Right lobe of liver (tissue), 6 donors: ENCODE measurements around the gene PRSS33. TPM values are rescaled to one million over a fixed set of nuclear protein-coding genes. Genes with fewer than 3 reads are reported as not detected.

Experiments used
- ATAC-seq, 4 donors: fragments of 200-7000 bp; cut with Tn5 transposase; one replicate each; pipeline ENCODE4 v1.9.1; 2020; ENCODE audit warnings: mild to moderate bottlenecking in 4 of 4, moderate library complexity in 4 of 4
- DNase-seq, 3 donors: peaks; one replicate each; pipeline ENCODE4 v3.0.0-alpha.2; 2020
- H3K27ac ChIP-seq, 3 donors: fragments of 200-600 bp; one replicate each; pipeline ENCODE4 v1.8.0; 2022
- H3K27me3 ChIP-seq, 2 donors: fragments of 200-600 bp; one replicate each; pipeline ENCODE4 v1.8.0; 2022
- H3K36me3 ChIP-seq, 4 donors: fragments of 200-600 bp; sonication (generic) in 1 of 4; one replicate each; pipeline versions ENCODE4 v1.5.1 to v1.8.0; 2017 to 2022; ENCODE audit warnings: control low read depth in 1 of 4
- H3K4me1 ChIP-seq, 4 donors: fragments of 200-600 bp; sonication (generic) in 1 of 4; one replicate each; pipeline versions ENCODE4 v1.5.1 to v1.8.0; 2017 to 2022; ENCODE audit warnings: control low read depth in 1 of 4
- H3K4me3 ChIP-seq, 3 donors: fragments of 200-600 bp; one replicate each; pipeline ENCODE4 v1.8.0; 2022
- H3K9me3 ChIP-seq, 4 donors: fragments of 200-600 bp; sonication (generic) in 1 of 4; one replicate each; pipeline versions ENCODE4 v1.5.1 to v1.8.0; 2017 to 2022; ENCODE audit warnings: control low read depth in 1 of 4
- CTCF ChIP-seq, 4 donors: fragments of 200-600 bp in 3 of 4; fragments of 450-650 bp in 1 of 4; IDR thresholded peaks; one replicate each; pipeline versions ENCODE4 v1.5.1 to v1.8.0; 2016 to 2022; ENCODE audit warnings: antibody characterized with exemption in 4 of 4, mild to moderate bottlenecking in 2 of 4
- POLR2A ChIP-seq: fragments of 450-650 bp; IDR thresholded peaks from one replicate; pipeline ENCODE4 v1.6.1; 2017; ENCODE audit warnings: antibody characterized with exemption, mild to moderate bottlenecking
- WGBS: methylation state at CpG from one replicate; pipeline ENCODE4 v1.1.6; 2018; ENCODE audit warnings: low coverage, low lambda C conversion rate; ENCODE audit not compliant: insufficient coverage; ENCODE audit errors: missing lambda C conversion rate; 5-methylcytosine and 5-hydroxymethylcytosine counted together
- intact Hi-C, 2 donors: fragments of 100-400 bp; cut with DNase I; formaldehyde crosslinking; loops; one replicate each; pipeline versions ENCODE4 v1.11.2 to v1.14.1; 2022
- total RNA-seq, 6 experiments: library from RNA; depleted of rRNA in 2 of 6; stranded (reverse); fragments of >200 nt in 2 of 6; fragmentation: NEBNext Ultra II Directional in 3 of 6; extraction: Animal tissue kit (Norgen Biotek cat#: 25700) in 3 of 6; gene quantifications; one replicate each; pipeline versions ENCODE4 v1.1.0 to v1.2.4, GENCODE V29; 2016 to 2023
- donor health status: DM: no; HTN: yes; CAD: no.
- donor health status: DM: no; HTN: no; CAD: no.
- donor health status: DM: no; HTN: no; CAD: no.
- donor health status: DM: no; HTN: yes; CAD: no.
- donor health status: DM: no; HTN: yes; CAD: no.

The PRSS33 gene
- total RNA-seq, 6 experiments from 2014 or later = not detected

DNA sequence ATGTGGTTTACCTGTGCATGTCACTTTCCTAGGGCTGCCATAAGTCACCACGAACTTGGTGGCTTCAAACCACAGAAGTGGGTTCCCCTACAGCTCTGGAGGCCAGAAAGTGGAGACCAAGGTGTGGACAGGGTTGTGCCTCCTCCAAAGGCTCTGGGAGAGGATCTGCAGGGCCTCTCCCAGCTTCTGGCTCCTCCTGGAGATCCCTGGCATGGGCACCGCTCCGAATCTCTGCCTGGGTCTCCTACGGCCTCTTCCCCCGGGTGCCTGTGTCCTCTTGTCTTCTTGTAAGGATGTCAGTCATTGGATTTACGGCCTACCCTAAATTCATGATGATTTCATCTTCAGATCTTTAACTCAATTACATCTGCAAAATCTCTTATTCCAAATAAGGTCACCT, 37.4 kb downstream of the PRSS33 start:
- WGBS = 58% methylated on average over 1 of the region's 6 CpGs
- H3K27me3 ChIP-seq = no peaks in the 10 kb centered on the region
- no peak overlapping the region for H3K27ac ChIP-seq
- H3K36me3 ChIP-seq = no peaks in the 10 kb centered on the region
- H3K4me1 ChIP-seq = peaks cover 0 to 17% (median 8%) of the 10 kb centered on the region in 4 donors
- H3K9me3 ChIP-seq = no peaks in the 10 kb centered on the region
- no peak for TF ChIP-seq POLR2A
- no peak for TF ChIP-seq CTCF (IDR thresholded peaks at IDR 0.05)
- intact Hi-C loops = no loop called here
- no peak for ATAC-seq
- H3K4me3 ChIP-seq = no peak overlapping the region
- peak in 1 of 3 donors; percentile 37 for DNase-seq

DNA sequence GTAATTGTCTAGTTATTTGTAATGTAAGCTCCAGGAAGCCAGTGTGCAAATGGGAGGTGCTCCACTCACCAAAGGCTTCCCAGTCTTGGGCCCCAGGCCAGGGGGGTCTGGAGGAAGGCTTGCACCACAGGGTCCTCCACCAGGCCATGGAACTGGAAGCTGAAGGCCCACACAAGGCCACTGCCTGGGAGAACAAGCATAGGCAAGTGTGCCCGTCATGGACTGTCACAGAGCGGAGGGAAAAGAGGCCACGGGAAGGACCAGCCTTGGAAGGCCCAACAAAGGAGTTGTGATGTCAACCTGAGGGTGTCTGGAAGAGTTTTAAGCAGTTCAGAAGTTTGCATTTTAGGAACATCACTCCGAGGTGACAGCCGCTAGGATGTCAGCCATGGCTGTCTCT, 37.9 kb downstream of the PRSS33 start:
- 96% methylated on average over 3 of the region's 5 CpGs for WGBS
- peak in 1 of 3 donors; percentile 30 for DNase-seq

DNA sequence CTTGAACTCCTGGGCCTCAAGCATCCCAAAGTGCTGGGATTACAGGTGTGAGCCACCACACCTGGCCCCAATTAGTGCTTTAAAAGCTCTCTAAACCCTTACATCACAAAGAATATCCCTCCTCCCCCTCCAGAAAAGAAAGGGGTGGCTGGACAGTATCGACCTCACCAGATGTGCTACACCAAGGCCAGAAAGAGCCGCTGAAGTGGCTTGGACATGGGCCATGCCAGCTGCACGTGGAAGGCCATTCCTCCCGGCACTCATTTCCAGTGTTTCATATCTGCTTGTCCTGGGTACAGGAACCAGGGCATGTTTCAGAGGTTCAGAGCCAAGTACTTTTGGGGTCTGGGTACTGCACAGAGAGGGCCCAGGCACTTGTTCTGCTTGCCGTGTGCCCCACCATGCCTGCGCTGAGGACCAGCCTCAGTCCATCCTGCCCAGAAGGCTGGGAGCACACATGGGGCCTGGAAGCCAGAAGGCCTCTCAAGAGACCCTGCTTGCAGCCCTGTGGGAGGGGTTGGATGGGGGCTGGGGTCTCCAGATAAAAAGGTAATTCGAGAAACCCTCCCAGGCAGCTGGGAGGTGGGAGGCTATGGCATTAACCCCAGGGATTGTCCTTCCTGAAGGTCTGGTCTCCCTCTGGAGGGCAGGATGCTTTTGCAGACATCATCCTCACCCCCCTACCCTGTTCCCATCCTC, 38.5 kb downstream of the PRSS33 start:
- Histone ChIP-seq H3K27ac (no peak overlapping the region), H3K27me3 (no peaks in the 10 kb centered on the region), H3K36me3 (no peaks in the 10 kb centered on the region), H3K4me1 (peaks cover 0 to 8% (median 6%) of the 10 kb centered on the region in 4 donors), H3K4me3 (no peak overlapping the region), H3K9me3 (no peaks in the 10 kb centered on the region)
- intact Hi-C loops = no loop called here
- DNase-seq (peak in 1 of 3 donors; percentile 17), ATAC-seq (no peak)
- no CpG with 5 or more reads among the region's 7 CpGs for WGBS
- no peak for TF ChIP-seq CTCF (IDR thresholded peaks at IDR 0.05)
- TF ChIP-seq POLR2A = no peak

More for the DNA sequence above, 37.9 kb downstream of the PRSS33 start:
- no peak for ATAC-seq
- TF ChIP-seq CTCF (IDR thresholded peaks at IDR 0.05) (no peak), POLR2A (no peak)
- intact Hi-C loops = no loop called here
- H3K36me3 ChIP-seq = no peaks in the 10 kb centered on the region
- peaks cover 0 to 13% (median 6%) of the 10 kb centered on the region in 4 donors for H3K4me1 ChIP-seq
- H3K27ac ChIP-seq = no peak overlapping the region
- no peak overlapping the region for H3K4me3 ChIP-seq
- H3K9me3 ChIP-seq = no peaks in the 10 kb centered on the region
- H3K27me3 ChIP-seq = no peaks in the 10 kb centered on the region

GRCh38 chr16:2745961-2746360, 41.4 kb downstream of the PRSS33 start:
- Histone ChIP-seq H3K4me1 (no peaks in the 10 kb centered on the region), H3K27ac (no peak overlapping the region), H3K36me3 (no peaks in the 10 kb centered on the region), H3K9me3 (no peaks in the 10 kb centered on the region), H3K4me3 (no peak overlapping the region), H3K27me3 (no peaks in the 10 kb centered on the region)
- intact Hi-C loops = no loop called here
- TF ChIP-seq POLR2A = no peak
- no peak for TF ChIP-seq CTCF (IDR thresholded peaks at IDR 0.05)
- ATAC-seq = no peak
- WGBS = 62% methylated on average over 2 of the region's 9 CpGs
- DNase-seq = peak in 1 of 3 donors; percentile 44
